Measurements from ENCODE around the gene GPC4. TPM values are rescaled to one million over a fixed set of nuclear protein-coding genes. Genes with fewer than 3 reads are reported as not detected.

Gene GPC4
- total RNA-seq, 1 donor from 2014 or later, result 7.1 TPM

- peaks cover 7% of the 10 kb centered on the region for H3K27me3 ChIP-seq (ENCODE audit: low read depth)
- H3K36me3 ChIP-seq, result no peaks in the 10 kb centered on the region
- H3K4me3 ChIP-seq, result no peak overlapping the region
- no peak for TF ChIP-seq CTCF (IDR thresholded peaks at IDR 0.05; ENCODE audit: borderline replicate concordance)
- no peak overlapping the region for H3K27ac ChIP-seq (replicated peaks)
- H3K4me1 ChIP-seq, result peaks cover 8% of the 10 kb centered on the region
- H3K9me3 ChIP-seq (replicated peaks), result no peaks in the 10 kb centered on the region
- intact Hi-C loops (cut with micrococcal nuclease), result no loop called here
- no peak for DNase-seq
Observed at GRCh38 chrX:133410550-133410949, 4.7 kb downstream of the GPC4 start.

- no peaks in the 10 kb centered on the region for H3K27me3 ChIP-seq (ENCODE audit: low read depth)
- intact Hi-C loops (cut with micrococcal nuclease), result no loop called here
- H3K9me3 ChIP-seq (replicated peaks), result no peaks in the 10 kb centered on the region
- DNase-seq, result no peak
- no peak overlapping the region for H3K27ac ChIP-seq (replicated peaks)
- TF ChIP-seq CTCF (IDR thresholded peaks at IDR 0.05; ENCODE audit: borderline replicate concordance), result no peak
- no peaks in the 10 kb centered on the region for H3K36me3 ChIP-seq
- H3K4me3 ChIP-seq, result no peak overlapping the region
- H3K4me1 ChIP-seq, result no peaks in the 10 kb centered on the region
Observed at GRCh38 chrX:133405498-133406185, 9.6 kb downstream of the GPC4 start.

GRCh38 chrX:133403984-133404383, 11.3 kb downstream of the GPC4 start:
- Histone ChIP-seq H3K9me3 (replicated peaks) (no peaks in the 10 kb centered on the region), H3K36me3 (no peaks in the 10 kb centered on the region), H3K27ac (replicated peaks) (no peak overlapping the region), H3K4me3 (no peak overlapping the region), H3K4me1 (no peaks in the 10 kb centered on the region), H3K27me3 (ENCODE audit: low read depth) (no peaks in the 10 kb centered on the region)
- TF ChIP-seq CTCF (IDR thresholded peaks at IDR 0.05; ENCODE audit: borderline replicate concordance), result no peak
- intact Hi-C loops (cut with micrococcal nuclease), result no loop called here
- DNase-seq, result no peak

- DNase-seq, result no peak
- no peaks in the 10 kb centered on the region for H3K9me3 ChIP-seq (replicated peaks)
- no peaks in the 10 kb centered on the region for H3K27me3 ChIP-seq (ENCODE audit: low read depth)
- no peak for TF ChIP-seq CTCF (IDR thresholded peaks at IDR 0.05; ENCODE audit: borderline replicate concordance)
- H3K27ac ChIP-seq (replicated peaks), result no peak overlapping the region
- H3K4me3 ChIP-seq, result no peak overlapping the region
- intact Hi-C loops (cut with micrococcal nuclease), result no loop called here
- H3K4me1 ChIP-seq, result no peaks in the 10 kb centered on the region
- no peaks in the 10 kb centered on the region for H3K36me3 ChIP-seq
Observed at GRCh38 chrX:133402830-133403625, 12.3 kb downstream of the GPC4 start.

GRCh38 chrX:133402042-133402453, 13.2 kb downstream of the GPC4 start:
- H3K4me3 ChIP-seq, result no peak overlapping the region
- intact Hi-C loops (cut with micrococcal nuclease), result no loop called here
- H3K4me1 ChIP-seq, result no peaks in the 10 kb centered on the region
- no peaks in the 10 kb centered on the region for H3K36me3 ChIP-seq
- no peak overlapping the region for H3K27ac ChIP-seq (replicated peaks)
- TF ChIP-seq CTCF (IDR thresholded peaks at IDR 0.05; ENCODE audit: borderline replicate concordance), result no peak
- H3K27me3 ChIP-seq (ENCODE audit: low read depth), result no peaks in the 10 kb centered on the region
- no peak for DNase-seq
- no peaks in the 10 kb centered on the region for H3K9me3 ChIP-seq (replicated peaks)

All from left ventricle myocardium inferior (tissue), 1 donor.